Lower leg skin (tissue), 4 donors: ENCODE measurements around the gene NEO1. TPM values are rescaled to one million over a fixed set of nuclear protein-coding genes. Genes with fewer than 3 reads are reported as not detected.

ENCODE experiments used
- DNase-seq, 2 donors: peaks; one replicate each; pipeline ENCODE4 v3.0.0-alpha.2; 2019; ENCODE audit warnings: low spot score in 2 of 2
- H3K4me3 ChIP-seq: fragments of 200-600 bp; sonication (generic); 2 replicates; pipeline ENCODE4 v1.5.1; 2017; ENCODE audit warnings: mild to moderate bottlenecking, low read depth; ENCODE audit not compliant: poor library complexity, severe bottlenecking
- POLR2A ChIP-seq, 2 donors: fragments of 450-650 bp; IDR thresholded peaks; one replicate each; pipeline ENCODE4 v1.6.1; 2016 to 2017; ENCODE audit warnings: antibody characterized with exemption in 2 of 2, mild to moderate bottlenecking in 1 of 2, moderate library complexity in 1 of 2
- WGBS, 2 donors: methylation state at CpG; one replicate each; pipeline ENCODE4 v1.1.5; 2018; 5-methylcytosine and 5-hydroxymethylcytosine counted together
- intact Hi-C: fragments of 100-400 bp; cut with DNase I; formaldehyde crosslinking; loops from one replicate; pipeline ENCODE4 v1.15.0; 2023; ENCODE audit warnings: low total_unique reads
- total RNA-seq, 4 donors: library from RNA; depleted of rRNA; stranded (reverse); fragments of >200 nt; gene quantifications; one replicate each; pipeline ENCODE4 v1.1.0, GENCODE V29; 2016
- TF ChIP-seq, protein P1 (sequence below), 3 donors: fragments of 450-650 bp; IDR thresholded peaks; one replicate each; pipeline ENCODE4 v1.5.1; 2016; ENCODE audit warnings: antibody characterized with exemption in 3 of 3, mild to moderate bottlenecking in 3 of 3, moderate library complexity in 2 of 3

Gene NEO1
- total RNA-seq, 4 donors from 2014 or later: 60.0 to 102 (median 80.9) TPM

DNA sequence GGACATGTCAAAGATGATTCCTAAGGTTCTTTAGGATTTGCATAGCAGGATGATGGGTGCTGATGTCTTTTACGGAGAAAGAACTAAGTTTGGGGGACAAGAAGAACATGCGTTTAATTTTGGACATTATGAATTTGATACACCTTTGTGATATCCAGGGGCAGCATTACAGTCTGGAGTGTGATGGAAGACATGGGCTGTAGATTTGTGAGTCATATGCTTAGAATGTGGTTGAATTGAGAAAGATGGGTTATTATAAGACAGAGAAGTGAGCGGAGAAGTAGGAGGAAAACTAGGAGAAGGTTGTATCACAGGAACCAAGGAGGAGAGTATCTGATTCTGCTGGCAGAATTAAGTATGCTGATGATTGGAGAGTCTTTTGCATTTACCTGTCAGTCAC lies 20.6 kb downstream of the NEO1 start:
- H3K4me3 ChIP-seq: no peak overlapping the region
- 91 to 97% methylated on average over 3 of the region's 3 CpGs for WGBS, 2 donors
- intact Hi-C loops: loop anchor here (10.0 kb wide), 1 partner anchor 278 kb away; no protein-coding TSS in a partner anchor
- no peak for DNase-seq
- TF ChIP-seq, protein P1, sequence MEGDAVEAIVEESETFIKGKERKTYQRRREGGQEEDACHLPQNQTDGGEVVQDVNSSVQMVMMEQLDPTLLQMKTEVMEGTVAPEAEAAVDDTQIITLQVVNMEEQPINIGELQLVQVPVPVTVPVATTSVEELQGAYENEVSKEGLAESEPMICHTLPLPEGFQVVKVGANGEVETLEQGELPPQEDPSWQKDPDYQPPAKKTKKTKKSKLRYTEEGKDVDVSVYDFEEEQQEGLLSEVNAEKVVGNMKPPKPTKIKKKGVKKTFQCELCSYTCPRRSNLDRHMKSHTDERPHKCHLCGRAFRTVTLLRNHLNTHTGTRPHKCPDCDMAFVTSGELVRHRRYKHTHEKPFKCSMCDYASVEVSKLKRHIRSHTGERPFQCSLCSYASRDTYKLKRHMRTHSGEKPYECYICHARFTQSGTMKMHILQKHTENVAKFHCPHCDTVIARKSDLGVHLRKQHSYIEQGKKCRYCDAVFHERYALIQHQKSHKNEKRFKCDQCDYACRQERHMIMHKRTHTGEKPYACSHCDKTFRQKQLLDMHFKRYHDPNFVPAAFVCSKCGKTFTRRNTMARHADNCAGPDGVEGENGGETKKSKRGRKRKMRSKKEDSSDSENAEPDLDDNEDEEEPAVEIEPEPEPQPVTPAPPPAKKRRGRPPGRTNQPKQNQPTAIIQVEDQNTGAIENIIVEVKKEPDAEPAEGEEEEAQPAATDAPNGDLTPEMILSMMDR (IDR thresholded peaks at IDR 0.05): no peak
- TF ChIP-seq POLR2A (IDR thresholded peaks at IDR 0.05): no peak

GRCh38 chr15:73074241-73074640 lies 22.0 kb downstream of the NEO1 start:
- no peak overlapping the region for H3K4me3 ChIP-seq
- TF ChIP-seq, protein P1 (IDR thresholded peaks at IDR 0.05): no peak
- TF ChIP-seq POLR2A (IDR thresholded peaks at IDR 0.05): no peak
- WGBS, 2 donors: 50 to 54% methylated on average over 4 of the region's 4 CpGs
- no peak for DNase-seq
- intact Hi-C loops: loop anchor here (10.0 kb wide), 1 partner anchor 279 kb away; no protein-coding TSS in a partner anchor

- intact Hi-C loops: loop anchor here (10.0 kb wide), 1 partner anchor 281 kb away; no protein-coding TSS in a partner anchor
- no peak overlapping the region for H3K4me3 ChIP-seq
- peak in 1 of 2 donors; percentile 21 for DNase-seq
- WGBS, 2 donors: 18 to 29% methylated on average over 4 of the region's 4 CpGs
- TF ChIP-seq POLR2A (IDR thresholded peaks at IDR 0.05): no peak
- TF ChIP-seq, protein P1 (IDR thresholded peaks at IDR 0.05): no peak
Observed at GRCh38 chr15:73075160-73075859, 23.0 kb downstream of the NEO1 start.

- H3K4me3 ChIP-seq: no peak overlapping the region
- TF ChIP-seq POLR2A (IDR thresholded peaks at IDR 0.05): no peak
- TF ChIP-seq, protein P1 (IDR thresholded peaks at IDR 0.05): no peak
- intact Hi-C loops: loop anchor here (10.0 kb wide), 1 partner anchor 283 kb away; no protein-coding TSS in a partner anchor
- DNase-seq: no peak
- WGBS, 2 donors: 54 to 66% methylated on average over 4 of the region's 4 CpGs
Observed at GRCh38 chr15:73078291-73078690, 26.0 kb downstream of the NEO1 start.

GRCh38 chr15:73078722-73079121 lies 26.5 kb downstream of the NEO1 start:
- intact Hi-C loops: loop anchor here (10.0 kb wide), 1 partner anchor 284 kb away; no protein-coding TSS in a partner anchor
- no peak for TF ChIP-seq POLR2A (IDR thresholded peaks at IDR 0.05)
- TF ChIP-seq, protein P1 (IDR thresholded peaks at IDR 0.05): no peak
- no peak overlapping the region for H3K4me3 ChIP-seq
- DNase-seq: no peak
- WGBS, 2 donors: 52 to 53% methylated on average over 2 of the region's 2 CpGs
